Right renal cortex interstitium (tissue), 3 donors: Measurements from ENCODE around the gene ARMH3. TPM values are rescaled to one million over a fixed set of nuclear protein-coding genes. Genes with fewer than 3 reads are reported as not detected.
"Not testable (repeated sequence)": the region's sequence is repeated elsewhere in the genome, so short reads cannot be mapped to it uniquely, and the experiment has no call there.

Experiments
- DNase-seq, 3 donors: peaks; one replicate each; pipeline ENCODE4 v3.0.0-alpha.2; 2013; ENCODE audit warnings: low read depth in 3 of 3, low spot score in 2 of 3
- polyA plus RNA-seq, 3 donors: library from polyadenylated mRNA; unstranded; fragments of 120-200 nt; gene quantifications; one replicate each; pipeline ENCODE4 v1.2.1, GENCODE V29; 2013; ENCODE audit not compliant: insufficient read length in 3 of 3

The ARMH3 gene
- polyA plus RNA-seq, 3 donors = 19.1 to 20.6 (median 20.1) TPM

- no peak for DNase-seq
Observed at GRCh38 chr10:101993651-101994200, 62.2 kb downstream of the ARMH3 start.

- no peak for DNase-seq
Observed at GRCh38 chr10:101993221-101993620, 62.8 kb downstream of the ARMH3 start.

- DNase-seq = no peak
Observed at GRCh38 chr10:101987136-101987535, 68.8 kb downstream of the ARMH3 start.

- no peak for DNase-seq
Observed at GRCh38 chr10:101986624-101986971, 69.4 kb downstream of the ARMH3 start.

- not testable (repeated sequence) for DNase-seq
Observed at GRCh38 chr10:101980677-101981076, 75.3 kb downstream of the ARMH3 start.

GRCh38 chr10:101974091-101974971, 81.6 kb downstream of the ARMH3 start:
- no peak for DNase-seq

- DNase-seq = no peak
Observed at GRCh38 chr10:101972761-101973160, 83.2 kb downstream of the ARMH3 start.

GRCh38 chr10:101969412-101969922, 86.5 kb downstream of the ARMH3 start:
- DNase-seq = no peak

GRCh38 chr10:101968940-101969321, 87.0 kb downstream of the ARMH3 start:
- no peak for DNase-seq

GRCh38 chr10:101968286-101968939, 87.6 kb downstream of the ARMH3 start:
- DNase-seq = no peak

GRCh38 chr10:101967713-101968112, 88.3 kb downstream of the ARMH3 start:
- no peak for DNase-seq

GRCh38 chr10:101967119-101967518, 88.9 kb downstream of the ARMH3 start:
- no peak for DNase-seq

GRCh38 chr10:101965075-101965765, 90.8 kb downstream of the ARMH3 start:
- no peak for DNase-seq

GRCh38 chr10:101961591-101962498, 94.1 kb downstream of the ARMH3 start:
- no peak for DNase-seq

GRCh38 chr10:101960879-101961395, 95.0 kb downstream of the ARMH3 start:
- DNase-seq = no peak

GRCh38 chr10:101959346-101959916, 96.5 kb downstream of the ARMH3 start:
- DNase-seq = no peak

- DNase-seq = no peak
Observed at GRCh38 chr10:101958691-101959090, 97.3 kb downstream of the ARMH3 start.

- no peak for DNase-seq
Observed at GRCh38 chr10:101956898-101957297, 99.1 kb downstream of the ARMH3 start.

GRCh38 chr10:101956117-101956516, 99.9 kb downstream of the ARMH3 start:
- no peak for DNase-seq
